Activated CD8-positive, alpha-beta memory T cell treated with anti-CD3 and anti-CD28 coated beads for 36 hours (primary cell): ENCODE measurements around the gene CHI3L2. TPM values are rescaled to one million over a fixed set of nuclear protein-coding genes. Genes with fewer than 3 reads are reported as not detected.

Source experiments
- CTCF ChIA-PET: fragments of 350-600 bp; sonication (Branson Sonifier 250); formaldehyde crosslinking; loops from one replicate; lab custom pipeline; 2021; ENCODE audit warnings: antibody characterized with exemption; lab: Charles Lee
- POLR2A ChIA-PET: fragments of 350-600 bp; sonication (Branson Sonifier 250); formaldehyde crosslinking; loops from one replicate; lab custom pipeline; 2021; ENCODE audit warnings: antibody characterized with exemption; lab: Charles Lee
- total RNA-seq, 2 experiments: library from RNA; stranded (reverse); gene quantifications; one replicate each; pipeline ENCODE4 v1.2.3, GENCODE V29; 2021

CHI3L2 gene
- 1 to 10 TPM; 2.1 to 2.6 TPM for total RNA-seq

- CTCF ChIA-PET: interaction anchor here (0.5 kb wide), 1 partner anchor 24 kb away, joined by 3 read pairs; no protein-coding TSS in a partner anchor
- POLR2A ChIA-PET: interaction anchor here (0.6 kb wide), 1 partner anchor 423 kb away, joined by 3 read pairs; no protein-coding TSS in a partner anchor
These were observed at the start of gene CHI3L2 for GRCh38 chr1:111227434-111227833. Gene CHI3L2 (plus strand): TSS chr1:111227713. CDS start chr1:111227730, 17 bp downstream.

- ChIA-PET CTCF (no interaction called here), POLR2A (interaction anchor here (0.6 to 1.2 kb wide), 2 partner anchors 18 to 23 kb away, joined by 3 to 4 read pairs; no protein-coding TSS in a partner anchor)
These were observed 47.5 kb upstream of the CHI3L2 start for GRCh38 chr1:111179968-111180533.

GRCh38 chr1:111182052-111182451 is 45.5 kb upstream of the CHI3L2 start:
- CTCF ChIA-PET: interaction anchor here (1.1 kb wide), 1 partner anchor 32 kb away, joined by 4 read pairs; no protein-coding TSS in a partner anchor
- POLR2A ChIA-PET: interaction anchor here (0.8 kb wide), 1 partner anchor 10 kb away, joined by 3 read pairs; no protein-coding TSS in a partner anchor

GRCh38 chr1:111183308-111184069 is 44.0 kb upstream of the CHI3L2 start:
- POLR2A ChIA-PET: interaction anchor here (1.1 kb wide), 1 partner anchor 44 kb away, joined by 7 read pairs; the partner anchor contains the start of genes CEPT1 and DRAM2
- CTCF ChIA-PET: interaction anchor here (1.1 kb wide), 1 partner anchor 31 kb away, joined by 4 read pairs; no protein-coding TSS in a partner anchor

- CTCF ChIA-PET: interaction anchor here (0.7 kb wide), 2 partner anchors 38 to 47 kb away, joined by 3 to 4 read pairs; no protein-coding TSS in a partner anchor
- POLR2A ChIA-PET: no interaction called here
These were observed 42.9 kb upstream of the CHI3L2 start for GRCh38 chr1:111184663-111185062.

GRCh38 chr1:111190931-111191451 is 36.5 kb upstream of the CHI3L2 start:
- ChIA-PET CTCF (interaction anchor here (1.5 kb wide), 1 partner anchor 30 kb away, joined by 5 read pairs; no protein-coding TSS in a partner anchor), POLR2A (interaction anchor here (0.8 kb wide), 1 partner anchor 9 kb away, joined by 3 read pairs; the partner anchor contains the start of gene DENND2D)

GRCh38 chr1:111191496-111191895 is 36.0 kb upstream of the CHI3L2 start:
- ChIA-PET CTCF (interaction anchor here (1.5 kb wide), 1 partner anchor 30 kb away, joined by 5 read pairs; no protein-coding TSS in a partner anchor), POLR2A (interaction anchor here (0.8 to 0.9 kb wide), 2 partner anchors 9 to 10 kb away, joined by 3 read pairs; partner anchors contain the start of gene DENND2D)

- ChIA-PET POLR2A (interaction anchor here (0.9 kb wide), 1 partner anchor 10 kb away, joined by 3 read pairs; no protein-coding TSS in a partner anchor), CTCF (interaction anchor here (1.5 kb wide), 1 partner anchor 29 kb away, joined by 5 read pairs; no protein-coding TSS in a partner anchor)
These were observed 35.4 kb upstream of the CHI3L2 start for GRCh38 chr1:111192074-111192473.

GRCh38 chr1:111192658-111193519 is 34.6 kb upstream of the CHI3L2 start:
- CTCF ChIA-PET: interaction anchor here (0.8 to 1.5 kb wide), 2 partner anchors 25 to 28 kb away, joined by 3 to 5 read pairs; no protein-coding TSS in a partner anchor
- POLR2A ChIA-PET: interaction anchor here (1.8 kb wide), 1 partner anchor 23 kb away, joined by 10 read pairs; no protein-coding TSS in a partner anchor

GRCh38 chr1:111193712-111194480 is 33.6 kb upstream of the CHI3L2 start:
- POLR2A ChIA-PET: interaction anchor here (1.8 kb wide), 1 partner anchor 22 kb away, joined by 10 read pairs; no protein-coding TSS in a partner anchor
- CTCF ChIA-PET: no interaction called here

GRCh38 chr1:111195002-111195684 is 32.4 kb upstream of the CHI3L2 start:
- ChIA-PET CTCF (interaction anchor here (1.4 to 7.3 kb wide), 2 partner anchors 23 to 27 kb away, joined by 3 to 73 read pairs; no protein-coding TSS in a partner anchor), POLR2A (interaction anchor here (1.1 kb wide), 1 partner anchor 9 kb away, joined by 3 read pairs; no protein-coding TSS in a partner anchor)

GRCh38 chr1:111196213-111196612 is 31.3 kb upstream of the CHI3L2 start:
- ChIA-PET POLR2A (interaction anchor here (0.6 to 8.4 kb wide), 3 partner anchors 8 to 21 kb away, joined by 3 to 154 read pairs (median 3); no protein-coding TSS in a partner anchor), CTCF (interaction anchor here (1.4 to 7.3 kb wide), 2 partner anchors 22 to 26 kb away, joined by 3 to 73 read pairs; no protein-coding TSS in a partner anchor)

- POLR2A ChIA-PET: interaction anchor here (1.1 to 8.4 kb wide), 2 partner anchors 18 to 19 kb away, joined by 4 to 154 read pairs; no protein-coding TSS in a partner anchor
- CTCF ChIA-PET: interaction anchor here (2.1 to 7.3 kb wide), 2 partner anchors 21 to 25 kb away, joined by 7 to 73 read pairs; no protein-coding TSS in a partner anchor
These were observed 29.8 kb upstream of the CHI3L2 start for GRCh38 chr1:111197598-111198284.

GRCh38 chr1:111198836-111199235 is 28.7 kb upstream of the CHI3L2 start:
- ChIA-PET CTCF (interaction anchor here (0.7 to 7.3 kb wide), 6 partner anchors 11 to 309 kb away, joined by 3 to 73 read pairs (median 4); no protein-coding TSS in a partner anchor), POLR2A (interaction anchor here (1.1 to 8.4 kb wide), 2 partner anchors 18 to 19 kb away, joined by 4 to 154 read pairs; no protein-coding TSS in a partner anchor)

GRCh38 chr1:111199329-111199728 is 28.2 kb upstream of the CHI3L2 start:
- ChIA-PET POLR2A (interaction anchor here (8.4 kb wide), 1 partner anchor 18 kb away, joined by 154 read pairs; no protein-coding TSS in a partner anchor), CTCF (interaction anchor here (0.7 to 7.3 kb wide), 7 partner anchors 12 to 308 kb away, joined by 3 to 73 read pairs (median 4); no protein-coding TSS in a partner anchor)
